ENCODE results near the gene ZBTB16. TPM values are rescaled to one million over a fixed set of nuclear protein-coding genes. Genes with fewer than 3 reads are reported as not detected.
A peak's percentile ranks its signal among the peaks of the same experiment; 100 is the strongest.

ZBTB16 gene
- total and polyA plus RNA-seq, 12 donors: 7.9 to 119 (median 53.2) TPM

DNA sequence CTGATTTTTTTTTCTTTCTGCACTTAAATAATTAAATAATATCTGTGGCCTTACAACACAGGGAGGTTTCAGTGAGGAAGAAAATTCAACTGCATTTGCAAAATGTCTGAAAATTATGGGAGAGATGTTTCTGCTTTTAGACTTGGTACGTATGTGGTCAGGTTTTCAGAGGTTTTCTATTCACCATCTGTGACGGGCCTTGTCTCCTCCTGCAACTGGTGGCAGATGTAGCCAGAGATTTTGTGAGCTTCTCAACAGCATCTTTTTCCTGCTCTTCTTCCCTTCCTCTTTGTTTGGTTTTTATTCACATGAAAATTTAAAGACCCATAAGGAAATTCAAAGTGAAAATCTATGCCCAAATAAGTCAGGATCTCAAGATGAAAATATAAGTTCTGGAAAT lies 38.3 kb downstream of the ZBTB16 start:
- Histone ChIP-seq H3K27ac (peak overlapping the region in 1 of 5 donors; percentile 22), H3K36me3 (replicated peaks in 1 of 2) (no peaks in the 10 kb centered on the region), H3K9me3 (replicated peaks in 1 of 3) (no peaks in the 10 kb centered on the region), H3K4me3 (no peak overlapping the region), H3K27me3 (no peaks in the 10 kb centered on the region), H3K4me1 (replicated peaks in 1 of 2) (peaks cover 21 to 70% of the 10 kb centered on the region in 2 donors)
- WGBS, 4 donors: 69 to 87% (median 83%) methylated on average over 2 of the region's 2 CpGs
- TF ChIP-seq, protein P1, sequence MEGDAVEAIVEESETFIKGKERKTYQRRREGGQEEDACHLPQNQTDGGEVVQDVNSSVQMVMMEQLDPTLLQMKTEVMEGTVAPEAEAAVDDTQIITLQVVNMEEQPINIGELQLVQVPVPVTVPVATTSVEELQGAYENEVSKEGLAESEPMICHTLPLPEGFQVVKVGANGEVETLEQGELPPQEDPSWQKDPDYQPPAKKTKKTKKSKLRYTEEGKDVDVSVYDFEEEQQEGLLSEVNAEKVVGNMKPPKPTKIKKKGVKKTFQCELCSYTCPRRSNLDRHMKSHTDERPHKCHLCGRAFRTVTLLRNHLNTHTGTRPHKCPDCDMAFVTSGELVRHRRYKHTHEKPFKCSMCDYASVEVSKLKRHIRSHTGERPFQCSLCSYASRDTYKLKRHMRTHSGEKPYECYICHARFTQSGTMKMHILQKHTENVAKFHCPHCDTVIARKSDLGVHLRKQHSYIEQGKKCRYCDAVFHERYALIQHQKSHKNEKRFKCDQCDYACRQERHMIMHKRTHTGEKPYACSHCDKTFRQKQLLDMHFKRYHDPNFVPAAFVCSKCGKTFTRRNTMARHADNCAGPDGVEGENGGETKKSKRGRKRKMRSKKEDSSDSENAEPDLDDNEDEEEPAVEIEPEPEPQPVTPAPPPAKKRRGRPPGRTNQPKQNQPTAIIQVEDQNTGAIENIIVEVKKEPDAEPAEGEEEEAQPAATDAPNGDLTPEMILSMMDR (IDR thresholded peaks at IDR 0.05): no peak
- TF ChIP-seq POLR2A (IDR thresholded peaks at IDR 0.05): no peak
- no peak for DNase-seq
- intact Hi-C loops (cut with DNase I): no loop called here

DNA sequence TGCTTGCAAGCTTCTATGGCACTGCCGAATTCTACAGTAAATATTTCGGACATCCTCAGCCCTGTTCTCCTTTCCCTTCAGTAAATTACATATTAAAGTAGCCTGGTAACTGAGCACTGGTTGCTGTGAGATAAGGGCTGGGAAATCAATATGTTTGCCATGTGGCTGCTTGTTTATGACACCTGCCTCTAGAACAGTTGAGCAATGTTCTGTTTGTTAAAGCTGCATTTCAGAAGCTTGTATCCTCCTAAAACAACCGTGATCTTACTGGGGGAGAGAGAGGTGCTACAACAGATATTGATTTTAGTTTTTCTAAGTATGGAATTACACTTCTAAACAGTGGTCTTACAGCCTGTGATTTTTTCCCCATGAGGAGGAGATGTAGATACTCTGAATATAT lies 39.4 kb downstream of the ZBTB16 start:
- DNase-seq: no peak
- H3K27me3 ChIP-seq: no peaks in the 10 kb centered on the region
- H3K27ac ChIP-seq: no peak overlapping the region
- 75 to 92% (median 79%) methylated on average over 3 of the region's 3 CpGs for WGBS, 4 donors
- H3K4me1 ChIP-seq (replicated peaks in 1 of 2): peaks cover 15 to 68% of the 10 kb centered on the region in 2 donors
- no peak overlapping the region for H3K4me3 ChIP-seq
- H3K9me3 ChIP-seq (replicated peaks in 1 of 3): no peaks in the 10 kb centered on the region
- no peaks in the 10 kb centered on the region for H3K36me3 ChIP-seq (replicated peaks in 1 of 2)
- intact Hi-C loops (cut with DNase I): no loop called here
- TF ChIP-seq, protein P1 (IDR thresholded peaks at IDR 0.05): no peak
- no peak for TF ChIP-seq POLR2A (IDR thresholded peaks at IDR 0.05)

DNA sequence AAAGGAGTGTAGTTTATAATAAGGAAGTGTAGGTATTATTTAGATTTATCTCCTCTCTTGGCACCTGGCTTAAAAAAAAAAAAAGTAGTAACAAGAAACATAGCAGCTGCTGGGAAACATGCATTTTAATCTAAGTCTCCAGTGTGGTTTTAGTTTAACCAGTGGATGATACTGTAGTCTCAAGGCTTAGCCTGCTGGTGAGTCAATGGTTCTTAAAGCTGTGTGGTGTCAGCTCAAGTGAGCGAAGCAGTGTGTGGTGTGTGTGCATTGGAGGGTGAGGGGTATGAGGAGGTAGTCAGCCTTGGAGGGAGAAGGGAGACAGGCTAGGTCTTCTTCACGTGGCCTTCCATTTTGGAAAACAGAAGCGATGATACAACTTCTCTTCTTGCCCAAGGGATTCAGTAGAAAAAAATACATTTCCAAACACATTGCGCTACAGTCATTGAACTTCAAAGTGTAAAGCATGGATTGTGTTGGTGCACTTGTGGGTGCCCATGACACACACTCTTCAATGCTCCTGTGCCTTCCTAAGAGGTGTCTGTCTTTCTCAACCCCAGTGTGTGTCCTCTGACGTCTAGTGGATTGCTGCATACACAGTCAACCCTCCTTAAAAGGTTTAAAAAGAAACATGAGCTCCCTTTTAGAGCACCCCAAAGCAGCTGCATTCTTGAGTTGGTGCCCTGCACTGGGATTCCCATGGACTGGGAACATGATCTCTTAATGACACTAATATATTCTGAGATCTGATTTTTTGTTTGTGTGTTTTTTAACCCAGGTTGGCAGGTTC lies 40.1 kb downstream of the ZBTB16 start:
- H3K4me1 ChIP-seq (replicated peaks in 1 of 2): peaks cover 15 to 72% of the 10 kb centered on the region in 2 donors
- no peak for DNase-seq
- peak overlapping the region in 2 of 5 donors; percentile 11 to 39 for H3K27ac ChIP-seq
- H3K4me3 ChIP-seq: no peak overlapping the region
- TF ChIP-seq POLR2A (IDR thresholded peaks at IDR 0.05): no peak
- H3K27me3 ChIP-seq: no peaks in the 10 kb centered on the region
- H3K36me3 ChIP-seq (replicated peaks in 1 of 2): no peaks in the 10 kb centered on the region
- no peaks in the 10 kb centered on the region for H3K9me3 ChIP-seq (replicated peaks in 1 of 3)
- WGBS, 4 donors: 85 to 89% (median 87%) methylated on average over 5 of the region's 5 CpGs
- intact Hi-C loops (cut with DNase I): no loop called here

DNA sequence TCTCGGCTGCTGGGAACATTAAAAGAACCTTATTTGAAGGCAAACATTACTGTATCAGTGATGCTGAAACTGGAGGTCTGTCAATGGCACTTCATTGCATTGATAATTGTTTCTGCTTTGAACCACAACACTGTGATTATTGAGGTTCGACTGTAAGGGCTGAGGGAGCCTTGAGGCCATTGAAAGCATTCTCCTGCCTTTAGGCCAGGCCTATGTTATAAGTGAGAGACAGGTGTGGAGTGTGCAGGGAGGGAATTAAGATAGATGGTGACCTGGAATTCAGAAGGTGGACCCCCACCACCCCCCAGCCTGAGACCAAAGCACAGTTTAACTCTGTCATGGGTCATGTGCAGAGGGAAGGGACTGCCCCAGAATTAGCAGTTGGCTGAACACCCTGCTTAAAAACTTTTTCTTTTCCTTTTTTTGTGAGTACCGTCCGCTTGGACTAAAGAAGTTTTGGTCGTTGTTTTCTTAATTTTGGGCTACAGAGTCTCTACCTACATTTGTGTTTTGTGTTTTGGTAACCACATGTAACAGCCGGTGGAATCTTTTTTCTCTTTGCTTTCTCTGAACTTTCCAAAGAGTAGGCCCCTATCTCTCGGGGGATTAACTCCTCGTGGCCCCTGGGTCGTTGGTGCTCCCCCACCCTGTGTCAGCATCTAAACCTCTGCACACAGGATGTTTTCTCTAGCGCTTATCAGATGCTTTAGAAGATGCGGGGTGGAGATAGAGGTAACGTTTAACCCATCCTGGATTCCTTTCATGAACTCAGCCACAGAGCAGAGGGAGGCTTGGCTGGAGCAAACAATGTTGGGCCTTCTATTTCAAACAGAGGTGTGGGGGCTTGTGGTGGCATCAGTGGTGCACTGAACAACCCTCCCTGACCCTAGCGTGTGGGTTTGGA lies 43.7 kb downstream of the ZBTB16 start:
- Histone ChIP-seq H3K9me3 (replicated peaks in 1 of 3) (no peaks in the 10 kb centered on the region), H3K4me3 (no peak overlapping the region), H3K4me1 (replicated peaks in 1 of 2) (peaks cover 10 to 73% of the 10 kb centered on the region in 2 donors), H3K27me3 (no peaks in the 10 kb centered on the region), H3K27ac (peak overlapping the region in 2 of 5 donors; percentile 9 to 35), H3K36me3 (replicated peaks in 1 of 2) (peaks cover 0 to 3% of the 10 kb centered on the region in 2 donors)
- 78 to 87% (median 81%) methylated on average over 11 to 13 of the region's 13 CpGs for WGBS, 4 donors
- TF ChIP-seq POLR2A (IDR thresholded peaks at IDR 0.05): no peak
- TF ChIP-seq, protein P1 (IDR thresholded peaks at IDR 0.05): no peak
- intact Hi-C loops (cut with DNase I): no loop called here
- DNase-seq: no peak

Data from adrenal gland (tissue), 12 donors.